ENCODE results near the gene TMEM225B.

- TF ChIP-seq, protein P1, sequence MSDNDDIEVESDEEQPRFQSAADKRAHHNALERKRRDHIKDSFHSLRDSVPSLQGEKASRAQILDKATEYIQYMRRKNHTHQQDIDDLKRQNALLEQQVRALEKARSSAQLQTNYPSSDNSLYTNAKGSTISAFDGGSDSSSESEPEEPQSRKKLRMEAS (IDR thresholded peaks at IDR 0.05): no peak
- TF ChIP-seq, protein P2, sequence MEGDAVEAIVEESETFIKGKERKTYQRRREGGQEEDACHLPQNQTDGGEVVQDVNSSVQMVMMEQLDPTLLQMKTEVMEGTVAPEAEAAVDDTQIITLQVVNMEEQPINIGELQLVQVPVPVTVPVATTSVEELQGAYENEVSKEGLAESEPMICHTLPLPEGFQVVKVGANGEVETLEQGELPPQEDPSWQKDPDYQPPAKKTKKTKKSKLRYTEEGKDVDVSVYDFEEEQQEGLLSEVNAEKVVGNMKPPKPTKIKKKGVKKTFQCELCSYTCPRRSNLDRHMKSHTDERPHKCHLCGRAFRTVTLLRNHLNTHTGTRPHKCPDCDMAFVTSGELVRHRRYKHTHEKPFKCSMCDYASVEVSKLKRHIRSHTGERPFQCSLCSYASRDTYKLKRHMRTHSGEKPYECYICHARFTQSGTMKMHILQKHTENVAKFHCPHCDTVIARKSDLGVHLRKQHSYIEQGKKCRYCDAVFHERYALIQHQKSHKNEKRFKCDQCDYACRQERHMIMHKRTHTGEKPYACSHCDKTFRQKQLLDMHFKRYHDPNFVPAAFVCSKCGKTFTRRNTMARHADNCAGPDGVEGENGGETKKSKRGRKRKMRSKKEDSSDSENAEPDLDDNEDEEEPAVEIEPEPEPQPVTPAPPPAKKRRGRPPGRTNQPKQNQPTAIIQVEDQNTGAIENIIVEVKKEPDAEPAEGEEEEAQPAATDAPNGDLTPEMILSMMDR (IDR thresholded peaks at IDR 0.05 in 2 of 3, conservative IDR thresholded peaks at IDR 0.05 in 1 of 3; ENCODE audit: borderline replicate concordance in 1 of 3, insufficient read depth in 1 of 3, low read depth in 2 of 3, low read length in 2 of 3): no peak
- TF ChIP-seq POLR2AphosphoS5 (IDR thresholded peaks at IDR 0.05; ENCODE audit: low read depth, low read length) (no peak), RAD21 (IDR thresholded peaks at IDR 0.05; ENCODE audit: low read depth) (no peak)
Observed at GRCh38 chr7:99619571-99620130, 21.6 kb downstream of the TMEM225B start.
